K562 (cell line): ENCODE results near the gene CGA. TPM values are rescaled to one million over a fixed set of nuclear protein-coding genes. Genes with fewer than 3 reads are reported as not detected.

Source experiments
- ATAC-seq: fragments of 200-7000 bp; cut with Tn5 transposase; 3 replicates; pipeline ENCODE4 v1.9.1; 2020; ENCODE audit warnings: moderate library complexity
- BruUV-seq: library from RNA; stranded (reverse); fragments of 400-500 nt; replicated peaks from 2 replicates; lab custom pipeline; 2021; lab: Mats Ljungman, UMichigan
- CTCF ChIA-PET: fragments of 300-600 bp; formaldehyde crosslinking; extraction: SDS; loops from one replicate; lab custom pipeline; 2021; ENCODE audit warnings: low intra/inter-chr PET ratio; lab: Yijun Ruan, JAX
- POLR2A ChIA-PET: fragments of 300-600, 350-650 bp; sonication (Branson Sonifier 250); formaldehyde crosslinking; extraction: SDS; loops from one replicate; lab custom pipeline; 2021; ENCODE audit warnings: antibody characterized with exemption, inconsistent platforms; lab: Yijun Ruan, JAX
- DNase-seq, 4 experiments: peaks; one replicate each; pipeline versions ENCODE4 v3.0.0 to v3.0.0-alpha.2; 2011 to 2018; ENCODE audit warnings: low spot score in 3 of 4, mixed read lengths in 3 of 4; ENCODE audit errors: extremely low read depth in 1 of 4
- FAIRE-seq: peaks from 2 replicates; lab custom pipeline; 2011; peaks lifted over from hg19 to GRCh38; lab: Jason Lieb, UNC
- H2AFZ ChIP-seq: 2 replicates; pipeline ENCODE4 v1.6.0; 2011; ENCODE audit warnings: low read depth, low read length, control low read depth, inconsistent platforms
- H3K27ac ChIP-seq: fragments of 200-600 bp; 3 replicates; pipeline ENCODE4 v1.8.0; 2011; ENCODE audit warnings: low read depth, mild to moderate bottlenecking, control low read depth, inconsistent platforms, low read length, moderate library complexity, mixed read lengths; ENCODE audit errors: extremely low read depth
- H3K27me3 ChIP-seq, 2 experiments: fragments of 300-600 bp in 1 of 2; 2 replicates in 1 of 2; 3 replicates in 1 of 2; pipeline versions ENCODE4 v1.6.0 to v1.8.0; 2011; ENCODE audit warnings: inconsistent platforms in 2 of 2, low read length in 2 of 2, mild to moderate bottlenecking in 1 of 2, mixed read lengths in 1 of 2, moderate library complexity in 1 of 2; ENCODE audit not compliant: control insufficient read depth in 2 of 2, insufficient read depth in 2 of 2
- H3K36me3 ChIP-seq: fragments of 300-600 bp; 3 replicates; pipeline ENCODE4 v1.8.0; 2011; ENCODE audit warnings: mild to moderate bottlenecking, low read length, inconsistent platforms; ENCODE audit not compliant: control insufficient read depth, insufficient read depth
- H3K4me1 ChIP-seq, 2 experiments: fragments of 200-600 bp in 1 of 2; replicated peaks in 1 of 2; 2 replicates in 1 of 2; 3 replicates in 1 of 2; pipeline versions ENCODE4 v1.5.1 to v1.8.0; 2011; ENCODE audit warnings: inconsistent platforms in 2 of 2, low read length in 2 of 2, mild to moderate bottlenecking in 1 of 2, mixed read lengths in 1 of 2, moderate library complexity in 1 of 2; ENCODE audit not compliant: control insufficient read depth in 2 of 2, insufficient read depth in 2 of 2
- H3K4me2 ChIP-seq: 2 replicates; pipeline ENCODE4 v1.6.1; 2011; ENCODE audit warnings: low read length, control low read depth, inconsistent platforms, mixed read lengths; ENCODE audit not compliant: insufficient read depth
- H3K4me3 ChIP-seq: fragments of 200-600 bp; sonication (generic), shearing (Covaris generic); 2 replicates; pipeline ENCODE4 v1.5.1; 2016; ENCODE audit warnings: control low read depth, inconsistent platforms
- H3K79me2 ChIP-seq: fragments of 200-600 bp; 3 replicates; pipeline ENCODE4 v1.8.0; 2011; ENCODE audit warnings: low read length, inconsistent platforms; ENCODE audit not compliant: control insufficient read depth, insufficient read depth
- H3K9ac ChIP-seq, 2 experiments: 2 replicates each; pipeline versions ENCODE4 v1.6.0 to v1.6.1; 2011; ENCODE audit warnings: low read depth in 2 of 2, low read length in 2 of 2, control low read depth in 1 of 2, inconsistent platforms in 1 of 2, mild to moderate bottlenecking in 1 of 2, mixed read lengths in 1 of 2; ENCODE audit not compliant: insufficient read depth in 1 of 2
- H3K9me1 ChIP-seq: one replicate; pipeline ENCODE4 v1.6.0; 2011; ENCODE audit warnings: inconsistent platforms, mild to moderate bottlenecking, low read length, moderate library complexity; ENCODE audit not compliant: control insufficient read depth, insufficient read depth
- H3K9me3 ChIP-seq: replicated peaks from 2 replicates; pipeline ENCODE4 v1.5.1; 2011; ENCODE audit warnings: low read depth, low read length, inconsistent platforms; ENCODE audit not compliant: control insufficient read depth, insufficient read depth
- H4K20me1 ChIP-seq: replicated peaks from 2 replicates; pipeline ENCODE4 v1.6.1; 2011; ENCODE audit warnings: low read length, inconsistent platforms, mixed read lengths; ENCODE audit not compliant: control insufficient read depth, insufficient read depth
- ARID3A ChIP-seq: IDR thresholded peaks from 2 replicates; pipeline ENCODE4 v1.6.1; 2012; ENCODE audit warnings: low read depth, low read length, improper control_type of control experiment, borderline replicate concordance
- BRD4 ChIP-seq: fragments of 200-600 bp; sonication (generic); IDR thresholded peaks from 2 replicates; pipeline ENCODE4 v1.6.1; 2017; ENCODE audit warnings: inconsistent platforms
- FOXA1 ChIP-seq: fragments of 450-650 bp; IDR thresholded peaks from 2 replicates; pipeline ENCODE4 v1.6.1; 2016; ENCODE audit warnings: mild to moderate bottlenecking, borderline replicate concordance
- HES1 ChIP-seq: fragments of 450-650 bp; IDR thresholded peaks from 2 replicates; pipeline ENCODE4 v1.6.1; 2016; ENCODE audit warnings: low read depth, mild to moderate bottlenecking, moderate library complexity
- HNRNPUL1 ChIP-seq: fragments of 200-400 bp; formaldehyde crosslinking; IDR thresholded peaks from 2 replicates; pipeline ENCODE4 v1.6.1; 2017; ENCODE audit warnings: low read length
- HOMEZ ChIP-seq: fragments of 250-450 bp; sonication (Bioruptor Pico); IDR thresholded peaks from 2 replicates; pipeline ENCODE4 v1.4.0; 2020; ENCODE audit warnings: mild to moderate bottlenecking, moderate library complexity
- MEIS2 ChIP-seq: fragments of 450-650 bp; IDR thresholded peaks from 2 replicates; pipeline ENCODE4 v1.6.1; 2014; ENCODE audit warnings: mild to moderate bottlenecking; ENCODE audit not compliant: partially characterized antibody
- MLX ChIP-seq, 2 experiments: fragments of 450-650 bp in 1 of 2; sonication (generic) in 1 of 2; formaldehyde crosslinking; conservative IDR thresholded peaks; 2 replicates each; pipeline versions ENCODE4 v1.4.0 to v1.8.1; 2020 to 2022; ENCODE audit warnings: mild to moderate bottlenecking in 1 of 2, missing genetic modification reagents in 1 of 2
- TCF3 ChIP-seq: sonication (generic); formaldehyde crosslinking; IDR thresholded peaks from 2 replicates; pipeline ENCODE4 v1.4.0; 2020; ENCODE audit warnings: mild to moderate bottlenecking, missing genetic modification reagents
- ZNF41 ChIP-seq: fragments of 250-450 bp; sonication (Bioruptor Pico); conservative IDR thresholded peaks from 2 replicates; pipeline ENCODE4 v1.4.0; 2020; ENCODE audit warnings: mild to moderate bottlenecking
- WGBS: fragments of 100-300 bp; shearing (Covaris generic); methylation state at CpG from one replicate; pipeline ENCODE4 v1.1.6; 2016; ENCODE audit warnings: low coverage, mixed read lengths; ENCODE audit not compliant: insufficient coverage; ENCODE audit errors: missing lambda C conversion rate; 5-methylcytosine and 5-hydroxymethylcytosine counted together
- in situ Hi-C: fragments of 300-500 bp; cut with MboI; formaldehyde crosslinking; loops from 4 replicates; pipeline ENCODE4 v1.15.0; 2018; ENCODE audit warnings: inconsistent platforms, mixed read lengths
- intact Hi-C: fragments of 100-400 bp; cut with micrococcal nuclease; formaldehyde crosslinking; loops from 2 replicates; pipeline ENCODE4 v1.14.2; 2022
- polyA plus RNA-seq, 8 experiments: library from polyadenylated mRNA; depleted of rRNA in 4 of 8; stranded (reverse) in 5 of 8; unstranded in 3 of 8; fragments of >200 nt; fragmentation: Nextera tagmentation in 2 of 8; fragmentation: Illumina TruSeq in 1 of 8; extraction: Ambion mirVana in 2 of 8; extraction: Trizol in 1 of 8; gene quantifications; 2 replicates each; pipeline versions ENCODE4 v1.2.1 to v1.2.3, GENCODE V29; 2011 to 2014; ENCODE audit warnings: inconsistent platforms in 1 of 8, missing spikeins in 1 of 8
- total RNA-seq, 7 experiments: library from RNA; depleted of rRNA in 6 of 7; stranded (reverse); fragments of >200 nt in 6 of 7; fragmentation: Illumina TruSeq in 2 of 7; extraction: Trizol in 2 of 7; gene quantifications; 2 replicates each; pipeline versions ENCODE4 v1.2.1 to v1.2.3, GENCODE V29; 2011 to 2021; ENCODE audit warnings: low replicate concordance in 1 of 7

The CGA gene
- total and polyA plus RNA-seq, 9 of the 15 experiments (the other 6 are each of a cell fraction or from before 2014, with no cell fraction given) = 0.13 to 0.24 TPM; not detected in 7

GRCh38 chr6:87116922-87117321 lies 22.0 kb upstream of the CGA start:
- intact Hi-C loops = no loop called here
- in situ Hi-C loops = no loop called here
- ChIA-PET POLR2A (interaction anchor here (1.4 kb wide), 1 partner anchor 27 kb away, joined by 3 read pairs; no protein-coding TSS in a partner anchor), CTCF (no interaction called here)
- no peaks in the 10 kb centered on the region for H3K36me3 ChIP-seq
- FAIRE-seq (no peak), DNase-seq (no peak), ATAC-seq (no peak)
- no peaks in the 10 kb centered on the region for H3K9me3 ChIP-seq
- H3K4me2 ChIP-seq = no peak overlapping the region
- H3K27me3 ChIP-seq = no peaks in the 10 kb centered on the region; a peak in 1 of 5 replicates
- H3K9ac ChIP-seq = no peak overlapping the region
- no peak overlapping the region for H3K27ac ChIP-seq
- WGBS = 0% methylated on average over 2 of the region's 2 CpGs
- no peak overlapping the region for H3K4me3 ChIP-seq
- BruUV-seq = no TSS peak
- H3K9me1 ChIP-seq = no peaks in the 10 kb centered on the region
- no peaks in the 10 kb centered on the region for H3K4me1 ChIP-seq
- H4K20me1 ChIP-seq = no peaks in the 10 kb centered on the region
- no peaks in the 10 kb centered on the region for H3K79me2 ChIP-seq
- TF ChIP-seq ZNF41 (CRISPR knock-in tag) (no peak), HES1 (no peak), FOXA1 (no peak)
- H2AFZ ChIP-seq = no peak overlapping the region

- in situ Hi-C loops (no loop called here), intact Hi-C loops (no loop called here)
- no peaks in the 10 kb centered on the region for H3K4me1 ChIP-seq
- no peak for TF ChIP-seq BRD4
- TF ChIP-seq HOMEZ (CRISPR knock-in tag) = no peak
- no peak for TF ChIP-seq MEIS2
- no peak for TF ChIP-seq HNRNPUL1
- TF ChIP-seq MLX (CRISPR knock-in tag; conservative IDR thresholded peaks at IDR 0.05) = no peak
- no peak for TF ChIP-seq TCF3
- TF ChIP-seq ARID3A = no peak
- no peaks in the 10 kb centered on the region for H4K20me1 ChIP-seq
- no peaks in the 10 kb centered on the region for H3K27me3 ChIP-seq
- BruUV-seq = no TSS peak
- no peaks in the 10 kb centered on the region for H3K79me2 ChIP-seq
- H3K9me3 ChIP-seq = no peaks in the 10 kb centered on the region
- H3K4me3 ChIP-seq = no peak overlapping the region
- no peak overlapping the region for H3K4me2 ChIP-seq
- ATAC-seq = no peak
- no peak overlapping the region for H3K27ac ChIP-seq
- ChIA-PET CTCF (no interaction called here), POLR2A (no interaction called here)
- no peak overlapping the region for H2AFZ ChIP-seq
- H3K9ac ChIP-seq = no peak overlapping the region
- no peaks in the 10 kb centered on the region for H3K9me1 ChIP-seq
- DNase-seq = no peak
- H3K36me3 ChIP-seq = no peaks in the 10 kb centered on the region
- WGBS = 0% methylated on average over 2 of the region's 2 CpGs
- no peak for FAIRE-seq
These were observed 20.7 kb upstream of the CGA start for GRCh38 chr6:87115402-87116135.
